Measurements from ENCODE around the gene RAB36. TPM values are rescaled to one million over a fixed set of nuclear protein-coding genes. Genes with fewer than 3 reads are reported as not detected.

Gene RAB36
- total and polyA plus RNA-seq, 9 of the 15 experiments (the other 6 are each of a cell fraction or from before 2014, with no cell fraction given) = 0.04 to 0.50 (median 0.08) TPM; not detected in 3

GRCh38 chr22:23119494-23120414 lies 25.5 kb upstream of the RAB36 start:
- H3K27me3 ChIP-seq (ENCODE audit: control insufficient read depth in 2 of 2, insufficient read depth in 2 of 2, low read length in 2 of 2) = peaks cover 50 to 95% of the 10 kb centered on the region in 2 experiments
- in situ Hi-C loops (cut with MboI) (no loop called here), intact Hi-C loops (cut with micrococcal nuclease) (loop anchor here (5.0 to 10.0 kb wide), 2 partner anchors 397 to 655 kb away; no protein-coding TSS in a partner anchor)
- CTCF ChIA-PET (ENCODE audit: low intra/inter-chr PET ratio) = interaction anchor here (1.6 kb wide), 1 partner anchor 9 kb away, joined by 7 read pairs; no protein-coding TSS in a partner anchor
- POLR2A ChIA-PET = interaction anchor here (0.7 to 19.0 kb wide), 17 partner anchors 8 to 506 kb away, joined by 3 to 414 read pairs (median 4); partner anchors contain the start of gene GNAZ
- no peaks in the 10 kb centered on the region for H3K79me2 ChIP-seq (ENCODE audit: control insufficient read depth, insufficient read depth, low read length)
- peak overlapping the region; percentile 65 for H2AFZ ChIP-seq (ENCODE audit: low read depth, low read length)
- H3K27ac ChIP-seq (ENCODE audit: extremely low read depth, low read depth, low read length) = no peak overlapping the region
- H3K4me1 ChIP-seq (replicated peaks in 1 of 2; ENCODE audit: control insufficient read depth in 2 of 2, insufficient read depth in 2 of 2, low read length in 2 of 2) = peaks cover 9 to 29% of the 10 kb centered on the region in 2 experiments; a peak in 4 of 5 replicates
- ATAC-seq = peak; percentile 65
- no peaks in the 10 kb centered on the region for H3K36me3 ChIP-seq (ENCODE audit: control insufficient read depth, insufficient read depth, low read length)
- peak; percentile 63 for FAIRE-seq
- H3K9ac ChIP-seq (ENCODE audit: insufficient read depth in 1 of 2, low read depth in 2 of 2, low read length in 2 of 2) = no peak overlapping the region
- H4K20me1 ChIP-seq (replicated peaks; ENCODE audit: control insufficient read depth, insufficient read depth, low read length) = peaks cover 77% of the 10 kb centered on the region
- no peaks in the 10 kb centered on the region for H3K9me3 ChIP-seq (replicated peaks; ENCODE audit: control insufficient read depth, insufficient read depth, low read depth, low read length)
- BruUV-seq (replicated peaks) = no TSS peak
- no peak overlapping the region for H3K4me3 ChIP-seq
- WGBS (ENCODE audit: insufficient coverage, low coverage, missing lambda C conversion rate) = 7% methylated on average over 15 of the region's 15 CpGs
- peak overlapping the region; percentile 6 for H3K4me2 ChIP-seq (ENCODE audit: insufficient read depth, low read length)
- H3K9me1 ChIP-seq (ENCODE audit: control insufficient read depth, insufficient read depth, low read length) = peaks cover 26% of the 10 kb centered on the region
- peak in 2 of 4 experiments; percentile 66 to 80 for DNase-seq (ENCODE audit: extremely low read depth in 1 of 4, low spot score in 3 of 4)
- peak; percentile 6 for TF ChIP-seq SP2 (IDR thresholded peaks at IDR 0.05; ENCODE audit: extremely low read depth, low read depth, low read length, poor library complexity, severe bottlenecking)
- TF ChIP-seq TAL1 (IDR thresholded peaks at IDR 0.05) = no peak
- TF ChIP-seq NEUROD1 (IDR thresholded peaks at IDR 0.05; ENCODE audit: borderline replicate concordance, low read depth, low read length, partially characterized antibody) = peak; percentile 10
- TF ChIP-seq E2F6 (IDR thresholded peaks at IDR 0.05; ENCODE audit: borderline replicate concordance in 1 of 2, extremely low read depth in 1 of 2, insufficient read depth in 1 of 2, insufficient read length in 1 of 2, low read depth in 1 of 2, low read length in 1 of 2, poor library complexity in 1 of 2, severe bottlenecking in 1 of 2) = peak in 1 of 2 experiments; percentile 97
- TF ChIP-seq ZFP91 (CRISPR knock-in tag; IDR thresholded peaks at IDR 0.05) = no peak
- no peak for TF ChIP-seq KDM5B (IDR thresholded peaks at IDR 0.05; ENCODE audit: insufficient replicate concordance, low read depth, low read length)
- TF ChIP-seq ZKSCAN1 (IDR thresholded peaks at IDR 0.05; ENCODE audit: low read depth, low read length) = 0 out of 2 replicates have a peak, but pooled peaks have one; percentile 14
- peak in 1 of 2 experiments; percentile 27; a peak in 2 of 4 replicates for TF ChIP-seq RAD21 (CRISPR knock-in tag; conservative IDR thresholded peaks at IDR 0.05 in 1 of 2, IDR thresholded peaks at IDR 0.05 in 1 of 2)
- peak in 2 of 3 experiments; percentile 32 to 46; a peak in 3 of 6 replicates for TF ChIP-seq CTCF (IDR thresholded peaks at IDR 0.05 in 2 of 3, conservative IDR thresholded peaks at IDR 0.05 in 1 of 3; ENCODE audit: insufficient read depth in 2 of 3, low read depth in 1 of 3, low read length in 3 of 3)
- 0 out of 2 replicates have a peak, but pooled peaks have one; percentile 3 for TF ChIP-seq HMGXB4 (CRISPR knock-in tag; IDR thresholded peaks at IDR 0.05)
- TF ChIP-seq CBFA2T2 (conservative IDR thresholded peaks at IDR 0.05) = 0 out of 2 replicates have a peak, but pooled peaks have one; percentile 16

All from K562 (cell line).